Activated naive CD4-positive, alpha-beta T cell treated with anti-CD3 and anti-CD28 coated beads, Interleukin-2, amount 50 U/mL, for 16 hours (primary cell): ENCODE data around the gene LCE2B.
"Not testable (repeated sequence)": the region's sequence is repeated elsewhere in the genome, so short reads cannot be mapped to it uniquely, and the experiment has no call there.

Source experiments
- DNase-seq: peaks from one replicate; pipeline ENCODE4 v3.0.0-alpha.2; 2020

The LCE2B gene, protein sequence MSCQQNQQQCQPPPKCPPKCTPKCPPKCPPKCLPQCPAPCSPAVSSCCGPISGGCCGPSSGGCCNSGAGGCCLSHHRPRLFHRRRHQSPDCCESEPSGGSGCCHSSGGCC

DNA sequence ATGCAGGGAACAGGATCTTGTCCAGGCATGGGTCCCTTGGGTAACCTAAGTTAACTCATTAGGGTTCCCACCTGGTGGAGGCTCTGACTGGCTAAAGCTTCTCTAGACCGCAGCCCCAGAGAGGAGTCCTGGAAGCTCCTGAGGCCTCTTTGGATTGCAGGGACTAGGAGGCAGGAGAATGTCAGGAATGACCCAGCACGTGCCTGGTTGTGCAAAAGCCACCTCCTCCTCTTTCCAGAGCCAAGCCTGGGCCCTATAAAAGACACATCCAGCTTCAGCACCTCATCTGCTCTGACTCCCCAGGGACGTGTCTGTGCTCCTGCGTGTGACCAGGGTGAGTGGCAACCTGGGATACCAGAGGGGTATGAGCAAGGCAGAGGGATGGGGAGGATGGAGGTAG, at the start of gene LCE2B:
Gene LCE2B (plus strand): TSS at position 301 of the 400 bp plus-strand sequence. CDS start 721 bp downstream, outside the sequence.
- not testable (repeated sequence) for DNase-seq

DNA sequence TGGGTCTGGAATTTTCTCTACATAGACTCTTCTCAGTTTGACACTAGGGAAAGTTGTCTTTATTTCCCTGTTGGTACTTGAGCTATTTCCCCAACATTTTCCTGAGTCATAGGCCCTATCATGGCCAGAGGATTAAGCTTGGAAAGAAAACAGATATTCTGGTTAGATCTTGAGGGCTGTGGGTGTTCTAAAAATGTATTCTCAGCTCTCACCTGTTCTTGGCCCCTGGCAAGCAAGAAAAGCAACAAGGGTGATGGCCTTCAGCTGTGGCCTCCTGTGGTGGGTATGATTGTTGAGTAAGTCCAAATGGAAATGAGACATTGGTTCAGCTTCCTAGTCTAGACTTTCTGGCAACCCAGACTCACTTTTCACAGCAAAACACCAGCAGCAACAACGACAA, 45.6 kb upstream of the LCE2B start:
- no peak for DNase-seq

DNA sequence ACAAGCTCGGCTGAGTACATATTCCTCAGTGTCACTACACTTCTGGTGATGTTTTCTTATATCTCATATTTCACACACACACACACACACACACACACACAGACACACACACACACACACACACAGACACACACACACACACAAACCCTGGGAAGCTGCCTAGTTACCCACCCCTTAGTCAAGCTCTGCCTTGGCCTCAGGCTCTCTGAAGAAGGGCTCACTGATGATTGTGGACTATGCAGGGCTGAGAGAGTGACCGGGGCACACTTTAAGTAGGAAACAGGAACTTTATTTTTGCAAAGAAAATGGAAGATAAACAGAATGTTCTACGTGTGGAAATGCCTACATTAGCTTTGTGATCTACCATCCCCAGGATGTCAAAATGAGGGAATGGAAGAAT, 42.0 kb upstream of the LCE2B start:
- DNase-seq = no peak

- no peak for DNase-seq
These were observed 40.8 kb upstream of the LCE2B start for GRCh38 chr1:152645146-152645545.

- DNase-seq = no peak
These were observed 39.3 kb upstream of the LCE2B start for GRCh38 chr1:152646656-152647055.

DNA sequence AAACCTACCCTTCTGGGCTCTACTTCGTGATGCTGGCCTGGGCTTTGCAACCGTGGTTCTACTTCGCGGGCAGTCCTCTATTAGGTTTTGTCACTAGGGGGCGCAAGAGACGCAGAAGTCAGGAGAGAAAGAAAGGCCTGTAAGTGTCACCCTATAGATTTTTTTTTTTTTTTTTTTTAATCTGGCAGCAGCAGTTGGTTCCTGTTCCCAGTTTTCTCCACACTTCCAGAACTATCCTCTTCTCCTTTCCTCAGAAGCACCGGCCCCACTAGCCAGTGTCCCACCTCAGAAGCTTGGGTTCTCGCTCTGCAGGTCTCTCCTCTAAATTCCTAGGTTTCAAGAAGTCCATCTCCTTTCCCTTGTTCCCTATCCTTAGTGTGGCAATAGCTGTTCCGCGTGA, 31.8 kb upstream of the LCE2B start:
- DNase-seq = peak; percentile 26

DNA sequence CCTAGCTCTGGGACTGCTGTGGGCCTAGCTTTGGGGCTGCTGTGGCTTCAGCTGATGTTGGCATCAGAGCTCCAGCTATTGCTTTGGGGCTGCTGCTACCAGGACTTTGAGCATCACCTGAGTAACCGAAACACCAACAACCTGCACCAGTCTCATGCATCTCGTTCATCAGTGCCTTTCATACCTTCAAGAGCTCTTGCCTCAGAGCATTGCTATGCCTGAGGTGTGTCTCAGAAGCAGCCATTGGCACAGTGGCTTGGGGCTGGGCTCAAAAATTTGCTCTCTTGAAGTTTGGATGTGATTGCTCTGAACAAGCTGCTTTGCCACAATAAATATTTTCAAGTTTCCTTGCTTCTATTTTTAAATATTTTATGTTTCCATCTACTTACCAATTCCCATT, 29.5 kb upstream of the LCE2B start:
- no peak for DNase-seq

- DNase-seq = no peak
These were observed 28.2 kb upstream of the LCE2B start for GRCh38 chr1:152657677-152658076.

DNA sequence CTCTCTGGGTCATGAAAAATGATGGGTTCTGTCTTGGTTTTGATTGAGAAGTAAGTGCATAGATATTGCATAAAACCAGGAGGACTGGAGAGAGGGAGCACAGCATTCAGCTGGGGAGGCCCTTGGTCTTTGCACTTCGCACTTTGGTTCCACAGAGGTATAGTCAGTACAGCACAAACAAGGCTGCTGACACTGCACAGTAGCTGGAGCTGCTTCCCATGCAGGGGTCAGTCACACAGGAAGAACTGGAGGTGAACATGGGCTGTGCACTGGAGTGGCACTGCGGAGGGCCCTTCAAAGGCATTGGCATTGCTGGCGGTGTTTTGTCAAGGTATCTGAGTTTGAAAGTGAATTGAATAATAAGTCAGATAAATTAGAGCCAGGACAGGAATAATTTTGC, 27.3 kb upstream of the LCE2B start:
- DNase-seq = no peak

DNA sequence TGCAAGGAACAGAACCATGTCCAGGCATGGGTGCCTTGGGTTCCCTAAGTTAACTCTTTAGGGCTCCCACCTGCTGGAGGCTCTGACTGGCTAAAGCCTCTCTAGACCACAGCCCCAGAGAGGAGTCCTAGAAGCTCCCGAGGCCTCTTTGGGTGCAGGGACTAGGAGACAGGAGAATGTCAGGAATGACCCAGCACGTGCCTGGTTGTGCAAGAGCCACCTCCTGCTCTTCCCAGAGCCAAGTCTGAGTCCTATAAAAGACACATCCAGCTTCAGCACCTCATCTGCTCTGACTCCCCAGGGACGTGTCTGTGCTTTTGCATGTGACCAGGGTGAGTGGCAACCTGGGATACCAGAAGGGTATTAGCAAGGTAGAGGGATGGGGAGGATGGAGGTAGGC, 22.8 kb upstream of the LCE2B start, which contains the start of gene LCE2D:
Gene LCE2D (plus strand): TSS at position 283 of the 400 bp plus-strand sequence. CDS start 726 bp downstream, outside the sequence.
- DNase-seq = no peak

DNA sequence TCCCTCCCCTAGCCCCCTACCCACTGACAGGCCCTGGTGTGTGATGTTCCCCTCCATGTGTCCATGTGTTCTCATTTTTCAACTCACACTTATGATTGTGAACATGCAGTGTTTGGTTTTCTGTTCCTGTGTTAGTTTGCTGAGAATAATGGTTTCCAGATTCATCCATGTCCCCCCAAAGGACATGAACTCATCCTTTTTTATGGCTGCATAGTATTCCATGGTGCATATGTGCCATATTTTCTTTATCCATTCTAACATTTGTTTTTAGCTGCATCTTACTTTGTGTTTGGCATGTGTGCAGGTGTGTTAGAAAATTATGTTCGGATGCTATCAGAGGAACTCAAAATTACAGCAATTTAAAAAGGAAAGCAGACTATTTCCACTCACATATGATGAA, 19.8 kb upstream of the LCE2B start:
- DNase-seq = not testable (repeated sequence)

GRCh38 chr1:152667648-152668047, 18.3 kb upstream of the LCE2B start:
- DNase-seq = no peak

GRCh38 chr1:152673016-152673415, 12.9 kb upstream of the LCE2B start:
- DNase-seq = no peak

- DNase-seq = not testable (repeated sequence)
These were observed 10.9 kb upstream of the LCE2B start, which contains the start of gene LCE2C for GRCh38 chr1:152674983-152675382. Gene LCE2C, plus strand, starts transcription at chr1:152675279. Its CDS starts 737 bp downstream, at chr1:152676016.

DNA sequence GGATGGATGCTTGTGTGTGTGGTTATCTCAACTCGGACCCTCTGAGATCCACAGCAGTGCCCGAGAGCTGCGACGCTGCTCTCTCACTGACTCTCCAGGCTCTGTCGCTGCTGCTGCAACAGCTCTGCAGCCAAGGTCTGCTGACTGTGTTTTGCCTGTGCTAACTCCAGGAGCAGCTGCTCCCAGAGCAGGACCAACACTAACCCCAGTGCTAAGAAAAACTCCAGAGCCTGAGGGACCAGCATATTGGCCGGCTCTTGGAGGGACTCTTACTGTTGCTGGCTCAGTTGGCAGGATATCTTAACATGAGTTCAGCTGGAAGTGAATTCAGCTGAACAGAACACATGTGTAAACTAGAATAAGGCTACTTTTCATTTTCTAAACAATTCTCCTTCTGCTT, 6.5 kb upstream of the LCE2B start:
- no peak for DNase-seq

- no peak for DNase-seq
These were observed 4.3 kb upstream of the LCE2B start for GRCh38 chr1:152681616-152682015.

- DNase-seq = no peak
These were observed 2.1 kb upstream of the LCE2B start for GRCh38 chr1:152683846-152684245.

DNA sequence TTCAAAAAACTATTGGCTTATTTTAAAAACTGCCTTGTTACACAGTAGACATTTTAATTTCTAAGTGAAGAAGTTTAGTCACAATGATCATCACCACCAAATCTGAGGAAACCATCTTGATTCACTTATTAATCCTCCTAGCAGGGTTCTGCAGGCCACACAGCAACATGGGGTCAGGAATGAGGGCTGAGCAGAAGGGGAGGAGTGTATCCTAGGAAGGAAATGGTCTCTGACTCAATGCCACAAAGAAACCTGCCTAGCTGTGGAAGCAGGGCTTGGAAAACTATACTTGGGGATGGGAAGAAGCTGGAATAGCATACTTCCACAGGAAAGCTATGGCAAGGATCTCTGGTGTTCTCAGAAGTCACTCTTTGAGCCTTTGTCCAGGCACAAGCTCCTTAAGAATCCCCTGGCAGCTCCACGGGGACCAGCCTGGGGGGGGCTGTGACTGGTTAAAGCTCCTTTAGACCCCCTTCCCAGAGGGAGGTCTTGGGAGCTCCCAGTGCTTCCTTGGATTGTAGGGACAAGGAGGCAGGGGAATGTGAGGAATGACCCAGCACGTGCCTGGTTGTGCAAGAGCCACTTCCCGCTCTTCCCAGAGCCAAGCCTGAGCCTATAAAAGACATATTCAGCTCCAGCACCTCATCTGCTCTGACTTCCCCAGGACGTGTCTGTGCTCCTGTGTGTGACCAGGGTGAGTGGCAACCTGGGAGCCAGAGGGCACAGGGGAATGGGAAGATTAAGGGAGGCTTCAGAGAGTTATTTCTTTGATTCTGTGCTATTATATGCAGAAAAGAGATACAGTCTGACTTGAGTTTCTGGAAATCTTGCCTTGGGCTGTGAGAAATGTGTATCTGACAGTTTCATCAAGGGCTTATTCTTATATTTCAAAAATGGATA, 12.0 kb downstream of the LCE2B start, which contains the start of gene LCE2A:
Gene LCE2A (plus strand): TSS at position 645 of the 900 bp plus-strand sequence. CDS start 557 bp downstream, outside the sequence.
- DNase-seq = no peak

GRCh38 chr1:152699746-152700145, 13.8 kb downstream of the LCE2B start:
- no peak for DNase-seq

DNA sequence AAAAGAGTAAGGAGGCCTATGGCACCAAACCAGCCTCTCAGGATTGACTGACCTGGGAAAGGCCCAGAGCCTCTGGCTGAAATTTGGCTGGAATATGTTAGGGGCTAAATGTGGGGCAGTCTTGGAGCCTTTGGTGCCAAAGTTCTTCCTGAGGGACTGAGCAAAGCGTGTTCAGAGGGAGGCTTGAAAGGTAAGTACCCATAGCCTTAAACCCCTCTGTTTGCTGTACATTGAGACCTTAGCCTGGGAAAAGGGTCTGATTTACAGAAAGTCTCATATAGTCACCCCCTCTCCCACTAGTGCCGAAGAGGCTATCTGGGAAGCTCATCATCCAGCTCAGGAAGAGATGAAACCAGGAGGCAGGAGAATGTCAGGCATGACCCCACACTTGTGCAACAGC, 21.9 kb downstream of the LCE2B start, which contains the start of gene LCE4A:
Gene LCE4A (plus strand): TSS at position 301 of the 400 bp plus-strand sequence. CDS start 916 bp downstream, outside the sequence.
- no peak for DNase-seq

GRCh38 chr1:152718238-152718637, 32.3 kb downstream of the LCE2B start:
- DNase-seq = no peak

- DNase-seq = no peak
These were observed 39.3 kb downstream of the LCE2B start for GRCh38 chr1:152725261-152725660.

DNA sequence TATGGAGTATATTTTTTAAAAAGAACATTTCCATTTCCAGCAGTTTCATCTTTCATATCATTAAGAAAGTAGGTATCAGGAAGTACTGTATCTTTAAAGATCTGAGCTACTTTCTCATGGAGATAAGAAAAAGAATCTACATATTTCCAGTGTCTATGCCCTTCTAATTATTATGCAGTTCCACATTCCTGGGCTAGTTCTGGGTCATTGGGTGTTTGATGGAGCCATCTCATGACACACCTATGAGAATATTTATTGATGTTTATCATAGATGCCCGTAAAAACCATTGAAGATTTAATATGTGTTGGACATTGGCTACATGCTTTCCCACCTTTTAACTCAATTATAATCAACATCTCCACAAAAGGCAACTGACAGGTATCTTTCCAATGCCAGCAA, 43.1 kb downstream of the LCE2B start:
- DNase-seq = no peak

DNA sequence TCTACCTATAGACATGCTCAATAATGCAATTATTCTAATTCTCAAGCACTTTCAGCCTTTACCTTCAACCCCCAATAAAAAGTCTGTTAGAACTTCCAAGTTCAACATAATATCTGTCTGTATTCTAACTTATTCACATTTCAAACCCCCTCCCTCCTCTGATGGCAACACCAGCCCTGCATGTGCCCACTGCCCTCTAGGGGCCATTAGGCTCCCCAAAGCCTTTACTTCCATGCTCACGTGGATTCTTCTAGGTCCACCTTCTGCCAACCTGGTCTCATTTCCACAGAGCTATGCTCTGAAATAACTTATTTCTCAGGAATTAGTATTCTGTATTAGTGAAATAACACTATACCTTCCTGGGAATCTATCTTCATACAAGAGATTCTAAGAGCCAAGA, 49.7 kb downstream of the LCE2B start:
- DNase-seq = no peak
